ENCODE results near the gene DAB2IP.

- no peak for TF ChIP-seq CTCF (IDR thresholded peaks at IDR 0.05; ENCODE audit: low read length)
- TF ChIP-seq EZH2 (IDR thresholded peaks at IDR 0.05; ENCODE audit: borderline replicate concordance, low read length), result no peak
Observed at GRCh38 chr9:121771851-121772599, 120.6 kb downstream of the DAB2IP start.

Measured in OCI-LY1 (cell line).